ENCODE results near the gene KRTAP16-1. TPM values are rescaled to one million over a fixed set of nuclear protein-coding genes. Genes with fewer than 3 reads are reported as not detected.

KRTAP16-1 gene
- polyA plus RNA-seq, 10 donors = not detected

Other genes with a start within 250 kb of the KRTAP16-1 start
- not detected for gene KRTAP2-3, start 249.2 kb downstream of the KRTAP16-1 start, polyA plus RNA-seq (ENCODE audit: insufficient read length in 10 of 10)
- gene KRTAP2-4, start 243.4 kb downstream of the KRTAP16-1 start, polyA plus RNA-seq (ENCODE audit: insufficient read length in 10 of 10) = not detected
- gene KRTAP4-7, start 225.2 kb downstream of the KRTAP16-1 start, polyA plus RNA-seq (ENCODE audit: insufficient read length in 10 of 10) = not detected
- gene KRTAP4-8, start 211.2 kb downstream of the KRTAP16-1 start, polyA plus RNA-seq (ENCODE audit: insufficient read length in 10 of 10) = not detected
- gene KRTAP4-16, start 207.1 kb downstream of the KRTAP16-1 start, polyA plus RNA-seq (ENCODE audit: insufficient read length in 10 of 10) = not detected
- not detected for gene KRTAP4-9, start 203.9 kb downstream of the KRTAP16-1 start, polyA plus RNA-seq (ENCODE audit: insufficient read length in 10 of 10)
- not detected for gene KRTAP4-11, start 190.9 kb downstream of the KRTAP16-1 start, polyA plus RNA-seq (ENCODE audit: insufficient read length in 10 of 10)
- gene KRTAP4-12, start 185.1 kb downstream of the KRTAP16-1 start, polyA plus RNA-seq (ENCODE audit: insufficient read length in 10 of 10) = not detected
- not detected for gene KRTAP4-6, start 168.8 kb downstream of the KRTAP16-1 start, polyA plus RNA-seq (ENCODE audit: insufficient read length in 10 of 10)
- not detected for gene KRTAP4-5, start 159.5 kb downstream of the KRTAP16-1 start, polyA plus RNA-seq (ENCODE audit: insufficient read length in 10 of 10)
- not detected for gene KRTAP4-4, start 148.6 kb downstream of the KRTAP16-1 start, polyA plus RNA-seq (ENCODE audit: insufficient read length in 10 of 10)
- gene KRTAP4-3, start 141.1 kb downstream of the KRTAP16-1 start, polyA plus RNA-seq (ENCODE audit: insufficient read length in 10 of 10) = not detected
- gene KRTAP4-2, start 131.1 kb downstream of the KRTAP16-1 start, polyA plus RNA-seq (ENCODE audit: insufficient read length in 10 of 10) = not detected
- gene KRTAP4-1, start 124.4 kb downstream of the KRTAP16-1 start, polyA plus RNA-seq (ENCODE audit: insufficient read length in 10 of 10) = not detected
- gene KRTAP9-1, start 119.4 kb downstream of the KRTAP16-1 start, polyA plus RNA-seq (ENCODE audit: insufficient read length in 10 of 10) = not detected
- not detected for gene KRTAP9-2, start 82.7 kb downstream of the KRTAP16-1 start, polyA plus RNA-seq (ENCODE audit: insufficient read length in 10 of 10)
- not detected for gene KRTAP9-3, start 76.9 kb downstream of the KRTAP16-1 start, polyA plus RNA-seq (ENCODE audit: insufficient read length in 10 of 10)
- gene KRTAP9-8, start 71.3 kb downstream of the KRTAP16-1 start, polyA plus RNA-seq (ENCODE audit: insufficient read length in 10 of 10) = not detected
- not detected for gene KRTAP9-4, start 59.6 kb downstream of the KRTAP16-1 start, polyA plus RNA-seq (ENCODE audit: insufficient read length in 10 of 10)
- gene KRTAP9-9, start 53.9 kb downstream of the KRTAP16-1 start, polyA plus RNA-seq (ENCODE audit: insufficient read length in 10 of 10) = not detected
- gene KRTAP9-6, start 43.9 kb downstream of the KRTAP16-1 start, polyA plus RNA-seq (ENCODE audit: insufficient read length in 10 of 10) = under 1 TPM in 5 of 10 donors, not detected in 5; 0.15 to 0.30 (median 0.27) TPM
- gene KRTAP9-7, start 33.6 kb downstream of the KRTAP16-1 start, polyA plus RNA-seq (ENCODE audit: insufficient read length in 10 of 10) = not detected
- not detected for gene KRTAP29-1, start 6.5 kb downstream of the KRTAP16-1 start, polyA plus RNA-seq (ENCODE audit: insufficient read length in 10 of 10)
- gene KRTAP17-1, start 6.4 kb upstream of the KRTAP16-1 start, polyA plus RNA-seq (ENCODE audit: insufficient read length in 10 of 10) = not detected
- gene KRT33A, start 41.5 kb upstream of the KRTAP16-1 start, polyA plus RNA-seq (ENCODE audit: insufficient read length in 10 of 10) = not detected
- under 1 TPM in 6 of 10 donors, not detected in 4; 0.09 to 0.26 (median 0.18) TPM for gene KRT33B, start 60.5 kb upstream of the KRTAP16-1 start, polyA plus RNA-seq (ENCODE audit: insufficient read length in 10 of 10)
- under 1 TPM in 1 of 10 donors, not detected in 9; 0.12 TPM for gene KRT34, start 73.0 kb upstream of the KRTAP16-1 start, polyA plus RNA-seq (ENCODE audit: insufficient read length in 10 of 10)
- 1 to 10 TPM; 3.3 to 6.5 (median 4.7) TPM for gene KRT31, start 88.3 kb upstream of the KRTAP16-1 start, polyA plus RNA-seq (ENCODE audit: insufficient read length in 10 of 10)
- gene KRT37, start 115.3 kb upstream of the KRTAP16-1 start, polyA plus RNA-seq (ENCODE audit: insufficient read length in 10 of 10) = not detected
- gene KRT38, start 131.7 kb upstream of the KRTAP16-1 start, polyA plus RNA-seq (ENCODE audit: insufficient read length in 10 of 10) = not detected
- under 1 TPM in 1 of 10 donors, not detected in 9; 0.11 TPM for gene KRT32, start 158.1 kb upstream of the KRTAP16-1 start, polyA plus RNA-seq (ENCODE audit: insufficient read length in 10 of 10)
- gene KRT35, start 171.8 kb upstream of the KRTAP16-1 start, polyA plus RNA-seq (ENCODE audit: insufficient read length in 10 of 10) = not detected
- not detected for gene KRT36, start 180.6 kb upstream of the KRTAP16-1 start, polyA plus RNA-seq (ENCODE audit: insufficient read length in 10 of 10)
- gene KRT13, start 196.3 kb upstream of the KRTAP16-1 start, polyA plus RNA-seq (ENCODE audit: insufficient read length in 10 of 10) = 100 to 1,000 TPM in 1 of 10 donors, 10 to 100 TPM in 1, under 1 TPM in 4, not detected in 4; 0.31 to 228 (median 0.67) TPM
- gene KRT15, start 209.6 kb upstream of the KRTAP16-1 start, polyA plus RNA-seq (ENCODE audit: insufficient read length in 10 of 10) = 100 to 1,000 TPM in 1 of 10 donors, 10 to 100 TPM in 1, under 1 TPM in 3, not detected in 5; 0.10 to 122 (median 0.89) TPM
- gene KRT19, start 219.0 kb upstream of the KRTAP16-1 start, polyA plus RNA-seq (ENCODE audit: insufficient read length in 10 of 10) = 10 to 100 TPM in 2 of 10 donors, 1 to 10 TPM in 2, under 1 TPM in 5, not detected in 1; 0.50 to 68.0 (median 0.83) TPM

Data from muscle of back (tissue), 10 donors.